GM19397 (cell line): ENCODE results near the gene OCA2.
A peak's percentile ranks its signal among the peaks of the same experiment; 100 is the strongest.
"Not testable (repeated sequence)": the region's sequence is repeated elsewhere in the genome, so short reads cannot be mapped to it uniquely, and the experiment has no call there.

ENCODE experiments used
- ATAC-seq: cut with Tn5 transposase; IDR thresholded peaks from one replicate; pipeline ENCODE4 v1.9.1; 2021; ENCODE audit warnings: mild to moderate bottlenecking, moderate library complexity; ENCODE audit not compliant: unreplicated experiment

OCA2 gene

GRCh38 chr15:28098766-28099554 is at the start of gene OCA2:
TSS of gene OCA2 (minus strand) at chr15:28099315. CDS start at chr15:28081874, 17,441 bp downstream.
- peak; percentile 22 for ATAC-seq

- ATAC-seq, result no peak
These were observed 48.7 kb upstream of the OCA2 start for GRCh38 chr15:28147801-28148200.

- not testable (repeated sequence) for ATAC-seq
These were observed 46.3 kb upstream of the OCA2 start for GRCh38 chr15:28145419-28145818.

GRCh38 chr15:28140062-28140461 is 40.9 kb upstream of the OCA2 start:
- no peak for ATAC-seq

GRCh38 chr15:28137408-28138039 is 38.4 kb upstream of the OCA2 start:
- not testable (repeated sequence) for ATAC-seq

GRCh38 chr15:28136236-28136904 is 37.3 kb upstream of the OCA2 start:
- ATAC-seq, result peak; percentile 100

- ATAC-seq, result no peak
These were observed 34.2 kb upstream of the OCA2 start for GRCh38 chr15:28133281-28133680.

- ATAC-seq, result no peak
These were observed 33.6 kb upstream of the OCA2 start for GRCh38 chr15:28132524-28133275.

- ATAC-seq, result no peak
These were observed 32.8 kb upstream of the OCA2 start for GRCh38 chr15:28131946-28132345.

- no peak for ATAC-seq
These were observed 32.3 kb upstream of the OCA2 start for GRCh38 chr15:28131400-28131799.

- ATAC-seq, result no peak
These were observed 31.5 kb upstream of the OCA2 start for GRCh38 chr15:28130651-28131050.

GRCh38 chr15:28129231-28129848 is 30.2 kb upstream of the OCA2 start:
- no peak for ATAC-seq

- no peak for ATAC-seq
These were observed 28.9 kb upstream of the OCA2 start for GRCh38 chr15:28128031-28128430.

- ATAC-seq, result no peak
These were observed 27.9 kb upstream of the OCA2 start for GRCh38 chr15:28127036-28127435.

- no peak for ATAC-seq
These were observed 26.8 kb upstream of the OCA2 start for GRCh38 chr15:28125673-28126651.

GRCh38 chr15:28124841-28125240 is 25.7 kb upstream of the OCA2 start:
- ATAC-seq, result no peak

GRCh38 chr15:28123408-28124023 is 24.4 kb upstream of the OCA2 start:
- no peak for ATAC-seq

GRCh38 chr15:28122038-28122949 is 23.2 kb upstream of the OCA2 start:
- ATAC-seq, result no peak
